GM12864 (cell line): Measurements from ENCODE around the gene SELL.
"Not testable (repeated sequence)": the region's sequence is repeated elsewhere in the genome, so short reads cannot be mapped to it uniquely, and the experiment has no call there.

Source experiments
- DNase-seq: peaks from one replicate; pipeline ENCODE4 v3.0.0-alpha.2; 2011; ENCODE audit warnings: low read depth
- H3K4me3 ChIP-seq: 2 replicates; pipeline ENCODE4 v1.5.1; 2011; ENCODE audit warnings: mild to moderate bottlenecking, low read depth, low read length, control low read depth
- CTCF ChIP-seq: IDR thresholded peaks from 2 replicates; pipeline ENCODE4 v1.5.1; 2011; ENCODE audit warnings: low read depth, mild to moderate bottlenecking, moderate library complexity, low read length, control low read depth, inconsistent platforms; ENCODE audit errors: missing control alignments

The SELL gene

GRCh38 chr1:169658777-169659176 is 52.6 kb downstream of the SELL start:
- H3K4me3 ChIP-seq, DNase-seq: not testable (repeated sequence)

- no peak for TF ChIP-seq CTCF
Measured at GRCh38 chr1:169653873-169654272, 57.5 kb downstream of the SELL start.

GRCh38 chr1:169651035-169651434 is 60.4 kb downstream of the SELL start:
- no peak overlapping the region for H3K4me3 ChIP-seq
- DNase-seq = no peak
- no peak for TF ChIP-seq CTCF

More at GRCh38 chr1:169653873-169654272, 57.5 kb downstream of the SELL start:
- DNase-seq = no peak
- no peak overlapping the region for H3K4me3 ChIP-seq

DNA sequence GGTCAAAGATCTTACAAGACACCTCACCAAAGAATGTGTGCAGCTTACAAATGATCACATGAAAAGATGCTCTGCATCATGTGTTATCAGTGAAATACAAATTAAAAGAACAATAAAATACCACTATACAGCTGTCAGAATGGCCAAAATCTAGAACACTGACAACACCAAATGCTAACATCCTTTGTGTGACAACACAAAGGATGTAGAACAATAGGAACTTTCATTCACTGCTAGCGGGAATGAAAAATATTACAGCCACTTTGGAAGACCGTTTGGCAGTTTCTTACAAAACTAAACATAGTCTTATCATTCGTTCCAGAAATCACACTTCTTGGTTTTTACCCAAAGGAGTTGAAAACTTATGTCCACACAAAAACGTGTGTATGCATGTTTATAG is 60.9 kb downstream of the SELL start:
- no peak overlapping the region for H3K4me3 ChIP-seq
- TF ChIP-seq CTCF = no peak
- no peak for DNase-seq

GRCh38 chr1:169648709-169649108 is 62.7 kb downstream of the SELL start:
- no peak overlapping the region for H3K4me3 ChIP-seq
- TF ChIP-seq CTCF = no peak
- no peak for DNase-seq

DNA sequence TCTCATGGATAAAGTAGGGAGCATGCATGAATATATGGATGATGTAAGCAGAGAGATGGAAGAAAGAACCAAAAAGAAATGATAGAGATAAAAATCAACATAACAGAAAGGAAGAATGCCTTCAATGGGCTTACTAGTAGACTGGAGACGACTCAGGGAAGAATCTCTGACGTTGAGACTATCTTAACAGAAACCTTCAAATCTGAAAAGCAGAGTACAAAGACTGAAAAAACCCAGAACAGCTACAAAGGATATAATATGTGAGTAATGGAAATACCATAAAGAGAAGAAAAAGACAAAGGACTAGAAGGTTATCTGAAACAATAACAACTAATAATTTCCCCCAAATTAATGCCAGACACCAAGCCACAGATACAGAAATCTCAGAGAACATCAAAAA is 63.2 kb downstream of the SELL start:
- TF ChIP-seq CTCF = no peak

DNA sequence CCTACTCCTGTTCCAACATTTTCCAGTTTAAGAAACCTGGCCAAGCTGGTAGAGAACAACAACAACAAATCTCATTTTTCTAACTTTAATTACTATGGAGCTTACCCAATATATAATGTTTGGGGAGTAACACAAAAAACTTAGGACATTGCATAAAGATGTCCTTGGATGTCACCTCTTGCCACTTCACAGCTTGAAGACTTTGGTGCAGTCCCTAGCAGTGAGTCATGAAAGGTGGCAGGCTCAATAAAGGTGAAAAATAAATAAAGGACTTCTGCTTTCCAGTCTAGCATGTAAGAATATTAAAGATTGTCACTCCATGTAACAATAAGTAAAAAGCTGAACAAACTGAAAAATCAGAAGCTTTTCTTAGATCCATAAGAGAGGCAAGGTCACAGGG is 63.9 kb downstream of the SELL start:
- no peak for TF ChIP-seq CTCF
- DNase-seq = no peak
- H3K4me3 ChIP-seq = no peak overlapping the region

More for the DNA sequence above, 63.2 kb downstream of the SELL start:
- DNase-seq = no peak
- no peak overlapping the region for H3K4me3 ChIP-seq

DNA sequence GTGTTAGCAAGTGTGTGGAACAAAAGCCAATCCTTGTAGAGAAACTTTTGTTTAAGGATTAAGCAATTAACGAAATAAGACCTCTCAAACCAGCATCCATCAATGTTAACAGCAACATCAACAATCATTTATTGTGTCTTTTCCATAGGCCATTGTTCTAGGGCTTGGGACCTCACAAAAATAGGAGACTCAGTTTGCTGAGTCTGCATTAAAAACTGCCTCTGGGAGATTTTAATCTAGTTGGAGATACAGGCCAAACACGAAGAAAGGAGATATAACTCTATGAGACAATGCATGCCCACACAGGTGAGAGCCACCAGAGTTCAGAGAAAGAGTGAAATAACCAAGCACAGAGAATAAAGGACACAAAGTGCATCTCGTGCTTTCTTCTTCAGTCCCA is 67.1 kb downstream of the SELL start:
- no peak for DNase-seq
- H3K4me3 ChIP-seq = no peak overlapping the region
- no peak for TF ChIP-seq CTCF
